Naive thymus-derived CD4-positive, alpha-beta T cell (primary cell): ENCODE results near the gene HAVCR1. TPM values are rescaled to one million over a fixed set of nuclear protein-coding genes. Genes with fewer than 3 reads are reported as not detected.
"Not testable (repeated sequence)": the region's sequence is repeated elsewhere in the genome, so short reads cannot be mapped to it uniquely, and the experiment has no call there.

Experiments used
- ATAC-seq: fragments of 150-1000 bp; cut with Tn5 transposase; 2 replicates; pipeline ENCODE4 v1.10.0; 2021; ENCODE audit warnings: mild to moderate bottlenecking, moderate library complexity
- CTCF ChIA-PET: fragments of 350-600 bp; sonication (Branson Sonifier 250); formaldehyde crosslinking; loops from one replicate; lab custom pipeline; 2021; ENCODE audit warnings: antibody characterized with exemption; lab: Charles Lee
- POLR2A ChIA-PET: fragments of 350-600 bp; sonication (Branson Sonifier 250); formaldehyde crosslinking; loops from one replicate; lab custom pipeline; 2021; ENCODE audit warnings: antibody characterized with exemption, inconsistent platforms; lab: Charles Lee
- DNase-seq, 9 donors: peaks; one replicate each; pipeline versions ENCODE4 v3.0.0 to v3.0.0-alpha.2; 2020 to 2022; ENCODE audit warnings: mixed read lengths in 1 of 9
- H3K27ac ChIP-seq: one replicate; pipeline ENCODE4 v1.7.0; 2013; ENCODE audit warnings: mild to moderate bottlenecking, low read depth, low read length, moderate library complexity
- H3K27me3 ChIP-seq, 2 donors: one replicate each; pipeline ENCODE4 v1.7.0; 2013; ENCODE audit warnings: low read length in 2 of 2, mild to moderate bottlenecking in 2 of 2, moderate library complexity in 2 of 2; ENCODE audit not compliant: control insufficient read depth in 2 of 2, insufficient read depth in 2 of 2
- H3K36me3 ChIP-seq, 3 experiments: 1 replicate in 2 of 3; 2 replicates in 1 of 3; pipeline ENCODE4 v1.7.0; 2013; ENCODE audit warnings: low read length in 3 of 3, mild to moderate bottlenecking in 3 of 3, moderate library complexity in 1 of 3; ENCODE audit not compliant: insufficient read depth in 3 of 3, control insufficient read depth in 2 of 3
- H3K4me1 ChIP-seq, 2 donors: one replicate each; pipeline ENCODE4 v1.7.0; 2013; ENCODE audit warnings: low read length in 2 of 2, mild to moderate bottlenecking in 2 of 2, moderate library complexity in 1 of 2; ENCODE audit not compliant: control insufficient read depth in 2 of 2, insufficient read depth in 2 of 2
- H3K4me3 ChIP-seq: 2 replicates; pipeline ENCODE4 v1.7.0; 2013; ENCODE audit warnings: mild to moderate bottlenecking, low read length
- H3K9me3 ChIP-seq, 3 experiments: 1 replicate in 2 of 3; 2 replicates in 1 of 3; pipeline ENCODE4 v1.7.0; 2013; ENCODE audit warnings: low read length in 3 of 3; ENCODE audit not compliant: control insufficient read depth in 2 of 3
- H3K27ac Mint-ChIP-seq, 9 donors: one replicate each; pipeline ENCODE4 v1.8.0; 2020 to 2022; ENCODE audit warnings: mixed read lengths in 9 of 9, mild to moderate bottlenecking in 8 of 9, moderate library complexity in 5 of 9, inconsistent platforms in 2 of 9
- H3K27me3 Mint-ChIP-seq, 5 donors: one replicate each; pipeline ENCODE4 v1.8.0; 2021 to 2022; ENCODE audit warnings: mixed read lengths in 5 of 5, mild to moderate bottlenecking in 1 of 5
- H3K36me3 Mint-ChIP-seq, 5 donors: one replicate each; pipeline ENCODE4 v1.8.0; 2020 to 2022; ENCODE audit warnings: mixed read lengths in 5 of 5, mild to moderate bottlenecking in 3 of 5, inconsistent platforms in 1 of 5
- H3K4me1 Mint-ChIP-seq, 7 donors: one replicate each; pipeline ENCODE4 v1.8.0; 2020 to 2022; ENCODE audit warnings: mixed read lengths in 7 of 7, mild to moderate bottlenecking in 3 of 7, inconsistent platforms in 1 of 7
- H3K4me3 Mint-ChIP-seq, 10 donors: one replicate each; pipeline ENCODE4 v1.8.0; 2020 to 2022; ENCODE audit warnings: mild to moderate bottlenecking in 10 of 10, mixed read lengths in 10 of 10, moderate library complexity in 6 of 10, inconsistent platforms in 2 of 10
- H3K9me3 Mint-ChIP-seq, 11 donors: one replicate each; pipeline ENCODE4 v1.8.0; 2020 to 2022; ENCODE audit warnings: mixed read lengths in 11 of 11, mild to moderate bottlenecking in 4 of 11, inconsistent platforms in 1 of 11, moderate library complexity in 1 of 11
- intact Hi-C, 2 donors: fragments of 100-400 bp; cut with micrococcal nuclease; formaldehyde crosslinking; loops; one replicate each; pipeline ENCODE4 v1.15.1; 2023
- polyA plus RNA-seq, 2 donors: library from polyadenylated mRNA; unstranded; fragments of 300-500 nt; fragmentation: Illumina TruSeq; gene quantifications; one replicate each; pipeline ENCODE4 v1.2.3, GENCODE V29; 2021
- total RNA-seq, 6 experiments: library from RNA in 5 of 6; stranded (reverse) in 5 of 6; gene quantifications; 1 replicate in 5 of 6; 2 replicates in 1 of 6; pipeline ENCODE4 v1.2.3 and lab custom pipeline; 2021 to 2026

Gene HAVCR1
- total and polyA plus RNA-seq, 7 experiments from 2014 or later, result 2.1 to 32.3 (median 7.7) TPM

GRCh38 chr5:157057459-157058370 lies 1.2 kb downstream of the HAVCR1 start:
- CTCF ChIA-PET, result no interaction called here
- Histone ChIP-seq H3K4me1 (no peaks in the 10 kb centered on the region), H3K27ac (no peak overlapping the region), H3K36me3 (no peaks in the 10 kb centered on the region), H3K27me3 (no peaks in the 10 kb centered on the region), H3K4me3 (no peak overlapping the region), H3K9me3 (no peaks in the 10 kb centered on the region)
- intact Hi-C loops, result no loop called here
- Mint-ChIP-seq H3K27me3 (no peaks in the 10 kb centered on the region), H3K9me3 (peaks cover 0 to 3% (median 0%) of the 10 kb centered on the region in 11 donors), H3K27ac (peak overlapping the region in 1 of 9 donors; percentile 49), H3K4me1 (peaks cover 0 to 9% (median 0%) of the 10 kb centered on the region in 7 donors), H3K4me3 (no peak overlapping the region), H3K36me3 (peaks cover 0 to 8% (median 0%) of the 10 kb centered on the region in 5 donors)
- DNase-seq, result no peak
- POLR2A ChIA-PET, result no interaction called here
- ATAC-seq, result no peak

- H3K4me3 ChIP-seq, DNase-seq, H3K27me3 Mint-ChIP-seq, H3K36me3 ChIP-seq, H3K27ac ChIP-seq, H3K9me3 ChIP-seq, CTCF ChIA-PET, H3K4me3 Mint-ChIP-seq, ATAC-seq, H3K27ac Mint-ChIP-seq, H3K27me3 ChIP-seq, POLR2A ChIA-PET, H3K9me3 Mint-ChIP-seq, H3K4me1 ChIP-seq, intact Hi-C loops: not testable (repeated sequence)
- H3K36me3 Mint-ChIP-seq, result peaks cover 0 to 12% (median 5%) of the 10 kb centered on the region in 5 donors
- H3K4me1 Mint-ChIP-seq, result peaks cover 0 to 12% (median 6%) of the 10 kb centered on the region in 7 donors
Observed at GRCh38 chr5:157056848-157057247, 2.1 kb downstream of the HAVCR1 start.

- H3K4me3 Mint-ChIP-seq, result peak overlapping the region in 6 of 10 donors; percentile 18 to 92 (median 40)
Observed at GRCh38 chr5:157051604-157052245, 7.2 kb downstream of the HAVCR1 start.

GRCh38 chr5:157050050-157050449 lies 8.9 kb downstream of the HAVCR1 start:
- peaks cover 16 to 76% (median 62%) of the 10 kb centered on the region in 7 donors for H3K4me1 Mint-ChIP-seq
- H3K36me3 Mint-ChIP-seq, result peaks cover 4 to 56% (median 12%) of the 10 kb centered on the region in 5 donors
- Histone ChIP-seq H3K4me1 (peaks cover 0 to 28% of the 10 kb centered on the region in 2 donors), H3K36me3 (no peaks in the 10 kb centered on the region), H3K4me3 (peak overlapping the region; percentile 49), H3K9me3 (no peaks in the 10 kb centered on the region), H3K27me3 (no peaks in the 10 kb centered on the region), H3K27ac (peak overlapping the region; percentile 53)
- CTCF ChIA-PET, result no interaction called here
- no peaks in the 10 kb centered on the region for H3K27me3 Mint-ChIP-seq
- POLR2A ChIA-PET, result interaction anchor here (0.9 to 1.9 kb wide), 3 partner anchors 92 to 141 kb away, joined by 3 to 7 read pairs (median 4); partner anchors contain the start of gene MED7
- H3K9me3 Mint-ChIP-seq, result peaks cover 0 to 8% (median 0%) of the 10 kb centered on the region in 11 donors
- intact Hi-C loops, result loop anchor here in 1 of 2 donors (1.0 to 2.0 kb wide), 2 partner anchors 21 to 92 kb away; partner anchors contain the start of gene MED7
- DNase-seq (peak in 5 of 9 donors; percentile 18 to 36 (median 30)), ATAC-seq (peak; percentile 56)
- H3K27ac Mint-ChIP-seq, result peak overlapping the region; percentile 87 to 97 (median 93)
- peak overlapping the region; percentile 81 to 92 (median 88) for H3K4me3 Mint-ChIP-seq

More at GRCh38 chr5:157051604-157052245, 7.2 kb downstream of the HAVCR1 start:
- Mint-ChIP-seq H3K36me3 (peaks cover 4 to 47% (median 9%) of the 10 kb centered on the region in 5 donors), H3K27me3 (no peaks in the 10 kb centered on the region), H3K27ac (peak overlapping the region in 8 of 9 donors; percentile 19 to 93 (median 66)), H3K4me1 (peaks cover 11 to 59% (median 47%) of the 10 kb centered on the region in 7 donors), H3K9me3 (peaks cover 0 to 8% (median 0%) of the 10 kb centered on the region in 11 donors)
- ATAC-seq, result no peak
- Histone ChIP-seq H3K27me3 (no peaks in the 10 kb centered on the region), H3K27ac (no peak overlapping the region), H3K4me3 (no peak overlapping the region), H3K4me1 (peaks cover 0 to 28% of the 10 kb centered on the region in 2 donors), H3K36me3 (no peaks in the 10 kb centered on the region), H3K9me3 (no peaks in the 10 kb centered on the region)
- DNase-seq, result no peak
- ChIA-PET CTCF (interaction anchor here (0.7 kb wide), 1 partner anchor 57 kb away, joined by 3 read pairs; the partner anchor contains the start of gene HAVCR2), POLR2A (interaction anchor here (1.9 kb wide), 1 partner anchor 91 kb away, joined by 7 read pairs; the partner anchor contains the start of gene MED7)
- intact Hi-C loops, result loop anchor here in 1 of 2 donors (2.0 kb wide), 1 partner anchor 23 kb away; no protein-coding TSS in a partner anchor

- Mint-ChIP-seq H3K4me3 (peak overlapping the region; percentile 81 to 92 (median 88)), H3K4me1 (peaks cover 16 to 79% (median 66%) of the 10 kb centered on the region in 7 donors), H3K36me3 (peaks cover 4 to 59% (median 12%) of the 10 kb centered on the region in 5 donors), H3K27me3 (no peaks in the 10 kb centered on the region), H3K27ac (peak overlapping the region; percentile 87 to 97 (median 93)), H3K9me3 (peaks cover 0 to 8% (median 0%) of the 10 kb centered on the region in 11 donors)
- Histone ChIP-seq H3K9me3 (no peaks in the 10 kb centered on the region), H3K4me1 (peaks cover 0 to 28% of the 10 kb centered on the region in 2 donors), H3K4me3 (peak overlapping the region; percentile 49), H3K27ac (peak overlapping the region; percentile 53), H3K27me3 (no peaks in the 10 kb centered on the region), H3K36me3 (no peaks in the 10 kb centered on the region)
- DNase-seq, result no peak
- ChIA-PET CTCF (no interaction called here), POLR2A (interaction anchor here (1.6 kb wide), 1 partner anchor 93 kb away, joined by 4 read pairs; the partner anchor contains the start of gene MED7)
- no peak for ATAC-seq
- intact Hi-C loops, result loop anchor here in 1 of 2 donors (1.0 to 2.0 kb wide), 2 partner anchors 21 to 93 kb away; partner anchors contain the start of gene MED7
Observed at GRCh38 chr5:157049605-157050004, 9.3 kb downstream of the HAVCR1 start.

GRCh38 chr5:157047898-157048297 lies 11.0 kb downstream of the HAVCR1 start:
- H3K36me3 ChIP-seq, result no peaks in the 10 kb centered on the region
- H3K36me3 Mint-ChIP-seq, result peaks cover 4 to 66% (median 12%) of the 10 kb centered on the region in 5 donors
- H3K4me3 Mint-ChIP-seq, result peak overlapping the region in 8 of 10 donors; percentile 7 to 92 (median 83)
- H3K4me1 Mint-ChIP-seq, result peaks cover 20 to 94% (median 78%) of the 10 kb centered on the region in 7 donors
- peaks cover 0 to 32% of the 10 kb centered on the region in 2 donors for H3K4me1 ChIP-seq
- no peak overlapping the region for H3K4me3 ChIP-seq
- no peaks in the 10 kb centered on the region for H3K27me3 Mint-ChIP-seq
- H3K27ac ChIP-seq, result no peak overlapping the region
- peaks cover 0 to 8% (median 0%) of the 10 kb centered on the region in 11 donors for H3K9me3 Mint-ChIP-seq
- intact Hi-C loops, result no loop called here
- no peak for ATAC-seq
- ChIA-PET CTCF (interaction anchor here (0.5 kb wide), 1 partner anchor 46 kb away, joined by 6 read pairs; no protein-coding TSS in a partner anchor), POLR2A (interaction anchor here (1.0 kb wide), 1 partner anchor 14 kb away, joined by 3 read pairs; no protein-coding TSS in a partner anchor)
- no peak for DNase-seq
- no peaks in the 10 kb centered on the region for H3K9me3 ChIP-seq
- H3K27ac Mint-ChIP-seq, result peak overlapping the region; percentile 20 to 97 (median 91)
- no peaks in the 10 kb centered on the region for H3K27me3 ChIP-seq
